Prostate gland (tissue), 2 donors: ENCODE data around the gene PTPN1.

ENCODE experiments used
- POLR2A ChIP-seq: fragments of 450-650 bp; IDR thresholded peaks from one replicate; pipeline ENCODE4 v1.6.1; 2016; ENCODE audit warnings: antibody characterized with exemption, mild to moderate bottlenecking
- TF ChIP-seq, protein P1 (sequence below), 4 experiments: fragments of 200-600 bp in 2 of 4; fragments of 450-650 bp in 2 of 4; sonication (generic) in 2 of 4; IDR thresholded peaks; 1 replicate in 3 of 4; 2 replicates in 1 of 4; pipeline ENCODE4 v1.5.1; 2016 to 2019; ENCODE audit warnings: antibody characterized with exemption in 4 of 4, mild to moderate bottlenecking in 2 of 4, moderate library complexity in 2 of 4

- TF ChIP-seq POLR2A, result no peak
- TF ChIP-seq, protein P1, sequence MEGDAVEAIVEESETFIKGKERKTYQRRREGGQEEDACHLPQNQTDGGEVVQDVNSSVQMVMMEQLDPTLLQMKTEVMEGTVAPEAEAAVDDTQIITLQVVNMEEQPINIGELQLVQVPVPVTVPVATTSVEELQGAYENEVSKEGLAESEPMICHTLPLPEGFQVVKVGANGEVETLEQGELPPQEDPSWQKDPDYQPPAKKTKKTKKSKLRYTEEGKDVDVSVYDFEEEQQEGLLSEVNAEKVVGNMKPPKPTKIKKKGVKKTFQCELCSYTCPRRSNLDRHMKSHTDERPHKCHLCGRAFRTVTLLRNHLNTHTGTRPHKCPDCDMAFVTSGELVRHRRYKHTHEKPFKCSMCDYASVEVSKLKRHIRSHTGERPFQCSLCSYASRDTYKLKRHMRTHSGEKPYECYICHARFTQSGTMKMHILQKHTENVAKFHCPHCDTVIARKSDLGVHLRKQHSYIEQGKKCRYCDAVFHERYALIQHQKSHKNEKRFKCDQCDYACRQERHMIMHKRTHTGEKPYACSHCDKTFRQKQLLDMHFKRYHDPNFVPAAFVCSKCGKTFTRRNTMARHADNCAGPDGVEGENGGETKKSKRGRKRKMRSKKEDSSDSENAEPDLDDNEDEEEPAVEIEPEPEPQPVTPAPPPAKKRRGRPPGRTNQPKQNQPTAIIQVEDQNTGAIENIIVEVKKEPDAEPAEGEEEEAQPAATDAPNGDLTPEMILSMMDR (IDR thresholded peaks at IDR 0.05), result no peak
These were observed 57.8 kb downstream of the PTPN1 start for GRCh38 chr20:50567860-50568548.
